Astrocyte of the hippocampus (primary cell): ENCODE results near the gene PEX1.
"Not testable (repeated sequence)": the region's sequence is repeated elsewhere in the genome, so short reads cannot be mapped to it uniquely, and the experiment has no call there.

ENCODE experiments used
- DNase-seq: peaks from one replicate; pipeline ENCODE4 v3.0.0; 2011; ENCODE audit warnings: low read depth, low spot score

The PEX1 gene

DNA sequence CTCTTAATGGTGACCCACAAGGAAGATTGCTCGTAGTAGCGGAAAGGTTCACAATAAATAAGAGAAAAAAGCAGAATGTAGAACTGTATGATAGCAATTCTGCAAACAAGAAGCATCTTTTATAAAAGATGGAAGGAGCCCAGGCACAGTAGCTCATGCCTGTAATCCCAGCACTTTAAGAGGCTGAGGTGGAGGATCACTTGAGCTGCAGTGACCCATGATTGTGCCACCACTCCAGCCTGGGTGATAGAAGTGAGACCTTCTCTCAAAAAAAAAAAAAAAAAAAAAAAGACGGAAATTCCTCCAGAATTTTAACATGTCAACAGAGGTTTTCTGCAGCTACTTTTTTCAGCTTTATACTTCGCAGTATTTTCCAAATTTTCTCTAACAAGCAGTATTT lies 67.8 kb downstream of the PEX1 start:
- DNase-seq = no peak

DNA sequence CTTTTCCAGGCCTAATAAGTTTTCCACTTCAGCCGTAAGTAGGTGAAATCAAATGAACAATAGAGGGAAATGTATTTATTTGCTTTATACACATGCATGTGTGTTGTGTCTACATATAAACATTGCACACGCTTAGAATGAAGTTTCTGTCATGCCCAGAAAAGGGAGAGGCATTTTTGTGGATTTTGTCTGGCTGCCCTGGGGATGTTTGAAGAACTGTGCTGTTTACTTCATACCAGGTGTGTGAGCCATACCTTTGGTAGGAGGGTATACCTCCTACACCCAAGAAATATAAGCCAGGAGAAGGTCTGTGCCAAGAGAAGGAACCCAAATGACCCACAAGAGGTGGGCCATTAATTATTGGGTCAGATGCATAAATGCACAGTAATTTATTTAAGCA lies 68.2 kb downstream of the PEX1 start:
- DNase-seq = no peak

DNA sequence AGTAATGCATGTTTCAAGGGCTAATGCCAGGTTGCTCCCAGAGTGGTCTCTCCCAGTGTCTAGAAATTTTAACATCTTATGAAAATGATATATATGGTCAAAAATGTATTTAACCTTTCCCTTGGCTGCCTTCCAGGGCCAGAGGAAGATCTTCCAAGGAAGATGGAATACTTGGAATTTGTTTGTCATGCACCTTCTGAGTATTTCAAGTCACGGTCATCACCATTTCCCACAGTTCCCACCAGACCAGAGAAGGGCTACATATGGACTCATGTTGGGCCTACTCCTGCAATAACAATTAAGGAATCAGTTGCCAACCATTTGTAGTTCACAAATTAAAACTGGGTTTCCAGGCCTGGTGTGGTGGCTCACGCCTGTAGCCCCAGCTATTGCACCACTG lies 72.1 kb downstream of the PEX1 start:
- DNase-seq = no peak

DNA sequence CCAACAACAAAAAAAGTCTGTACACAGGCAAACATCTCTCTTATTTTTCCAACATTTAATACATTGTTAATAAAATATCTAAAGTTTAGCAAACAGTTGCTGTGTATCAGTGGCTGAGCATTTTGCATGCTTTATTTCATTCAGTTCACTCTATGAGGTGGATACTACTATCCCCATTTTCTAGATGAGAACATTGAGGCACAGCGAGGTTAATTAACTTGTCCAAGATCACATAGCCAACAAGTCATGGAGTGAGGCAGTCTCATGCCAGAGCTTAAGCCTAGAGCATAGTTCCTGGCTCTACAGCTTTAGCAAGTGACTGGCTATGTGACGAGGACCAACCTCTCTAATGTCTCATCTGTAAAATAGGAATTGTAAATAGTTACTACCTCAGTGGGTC lies 76.7 kb downstream of the PEX1 start:
- no peak for DNase-seq

DNA sequence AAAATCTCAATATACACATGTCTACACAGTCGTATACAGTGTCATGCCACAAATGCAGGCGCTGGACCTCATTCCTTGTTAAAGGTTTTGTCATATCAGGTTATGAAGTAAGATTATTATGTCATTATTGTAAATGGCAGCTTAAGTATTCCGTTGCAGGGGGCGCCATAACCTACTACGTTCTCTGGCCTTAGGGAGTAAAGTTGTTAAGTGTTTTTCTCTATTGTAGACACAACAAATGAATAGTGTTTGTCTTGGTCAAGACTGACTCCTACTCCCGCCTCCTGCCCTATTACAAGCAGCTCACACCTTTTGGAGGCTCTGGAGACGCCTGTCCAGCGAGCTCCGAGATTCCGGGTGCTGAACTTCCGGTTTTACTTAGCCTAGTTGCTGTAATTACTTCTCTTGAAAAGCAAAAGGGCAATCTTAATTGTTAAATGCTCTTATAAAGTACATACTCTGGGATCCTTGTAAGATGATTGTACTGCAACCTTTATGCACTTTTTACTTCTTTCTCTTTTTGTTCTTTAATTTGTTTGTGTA lies 80.0 kb downstream of the PEX1 start:
- peak; percentile 60 for DNase-seq

DNA sequence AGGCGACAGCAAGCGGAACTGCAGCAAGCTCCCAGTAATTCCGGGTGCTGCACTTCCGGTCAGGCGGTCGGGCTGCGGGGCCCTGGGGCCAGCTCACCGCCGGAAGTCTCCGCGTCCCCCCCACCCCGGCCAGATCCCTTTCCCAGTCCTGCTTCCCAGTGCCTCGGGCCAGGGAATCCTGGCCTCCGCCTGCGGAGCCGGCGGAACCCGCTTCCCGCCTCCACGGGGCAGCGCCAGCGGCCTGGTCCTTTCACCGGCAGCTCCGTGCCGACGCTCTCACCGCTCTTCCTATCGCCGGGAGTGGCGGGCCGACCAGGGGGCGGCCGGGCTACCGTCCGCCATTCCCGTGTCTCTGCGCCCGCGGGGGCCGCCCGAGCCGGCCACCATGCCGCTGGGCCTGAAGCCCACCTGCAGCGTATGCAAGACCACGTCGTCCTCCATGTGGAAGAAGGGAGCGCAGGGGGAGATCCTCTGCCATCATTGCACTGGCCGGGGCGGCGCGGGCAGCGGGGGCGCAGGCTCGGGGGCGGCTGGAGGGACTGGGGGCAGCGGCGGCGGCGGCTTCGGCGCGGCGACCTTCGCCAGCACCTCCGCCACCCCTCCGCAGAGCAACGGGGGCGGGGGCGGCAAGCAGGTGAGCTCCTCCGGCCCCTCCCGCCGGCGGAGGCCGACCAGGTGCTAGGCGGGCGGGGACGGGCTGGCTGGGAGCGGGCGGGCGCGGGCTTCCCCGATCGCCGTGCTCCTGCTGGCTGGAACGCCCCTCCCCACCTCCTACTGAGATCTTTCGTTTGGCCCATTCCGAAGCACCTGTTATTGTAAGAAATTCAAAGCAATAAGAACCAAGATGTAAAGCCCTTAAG lies 80.7 kb downstream of the PEX1 start, which contains the start of gene GATAD1:
GATAD1 (plus strand) TSS at position 138 of the 860 bp plus-strand sequence; CDS start at position 386, 248 bp downstream.
- DNase-seq = peak; percentile 96

DNA sequence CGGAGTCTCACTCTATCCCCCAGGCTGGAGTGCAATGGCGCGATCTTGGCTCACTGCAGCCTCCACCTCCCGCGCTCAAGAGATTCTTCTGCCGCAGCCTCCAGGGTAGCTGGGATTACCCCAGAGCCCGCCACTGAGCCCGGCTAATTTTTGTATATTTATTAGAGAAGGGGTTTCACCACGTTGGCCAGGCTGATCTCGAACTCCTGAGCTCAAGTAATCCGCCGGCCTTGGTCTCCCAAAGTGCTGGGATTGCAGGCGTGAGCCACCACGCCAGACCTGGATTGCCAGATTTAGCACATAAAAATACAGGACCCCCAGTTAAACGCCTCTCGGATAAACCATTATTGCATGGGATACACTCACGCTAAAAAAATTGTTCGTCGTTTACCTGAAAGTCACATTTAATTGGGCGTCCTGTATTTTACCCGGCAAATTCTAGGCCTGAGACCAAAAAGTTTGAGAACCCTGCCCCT lies 81.4 kb downstream of the PEX1 start:
- no peak for DNase-seq

DNA sequence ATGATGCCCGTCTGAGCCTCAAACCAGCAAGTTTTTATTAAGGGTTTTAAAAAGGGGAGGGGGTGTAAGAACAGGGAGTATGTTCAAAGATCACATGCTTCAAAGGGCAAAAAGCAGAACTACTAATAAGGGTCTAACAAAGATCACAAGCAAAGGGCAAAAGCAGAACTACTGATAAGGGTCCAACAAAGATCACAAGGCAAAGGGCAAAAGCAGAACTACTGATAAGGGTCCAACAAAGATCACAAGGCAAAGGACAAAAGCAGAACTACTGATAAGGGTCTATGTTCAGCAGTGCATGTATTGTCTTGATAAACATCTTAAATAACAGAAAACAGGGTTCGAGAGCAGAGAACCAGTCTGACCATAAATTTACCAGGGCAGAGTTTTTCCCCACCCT lies 85.6 kb downstream of the PEX1 start:
- not testable (repeated sequence) for DNase-seq

DNA sequence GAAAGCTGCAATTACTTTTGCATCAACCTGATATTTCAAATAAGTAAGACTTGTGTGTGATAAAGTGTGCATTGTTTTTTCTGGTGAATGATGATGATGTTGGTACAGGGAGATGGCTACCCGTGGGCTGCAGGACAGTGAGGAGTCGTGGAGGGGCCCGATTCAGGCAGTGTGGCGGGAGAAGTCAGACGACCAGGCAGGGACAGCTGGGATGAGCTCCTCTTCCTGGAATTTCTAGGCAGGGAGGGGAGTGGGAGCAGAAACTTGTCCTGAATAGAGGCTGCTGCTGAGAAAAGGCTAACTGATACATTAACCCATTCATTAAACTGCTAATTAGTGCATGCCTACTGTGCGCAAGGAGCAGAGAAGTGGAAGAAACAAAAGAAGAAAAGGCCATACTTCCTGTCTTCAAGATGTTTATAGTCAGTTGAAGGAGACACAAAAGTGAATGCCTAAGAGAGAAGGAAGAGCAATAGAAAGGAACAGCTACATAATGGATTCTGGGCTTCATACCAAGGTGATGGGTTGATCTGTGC lies 90.3 kb downstream of the PEX1 start:
- DNase-seq = no peak
